ENCODE data around the gene RABGEF1. TPM values are rescaled to one million over a fixed set of nuclear protein-coding genes. Genes with fewer than 3 reads are reported as not detected.

The RABGEF1 gene
- total RNA-seq, 1 donor from 2014 or later: 23.2 TPM

- DNase-seq (ENCODE audit: low spot score): no peak
Observed at GRCh38 chr7:66847879-66848790, 107.6 kb downstream of the RABGEF1 start.

GRCh38 chr7:66859339-66859738 lies 118.8 kb downstream of the RABGEF1 start:
- DNase-seq (ENCODE audit: low spot score): no peak

- no peak for DNase-seq (ENCODE audit: low spot score)
Observed at GRCh38 chr7:66859794-66860645, 119.5 kb downstream of the RABGEF1 start.

GRCh38 chr7:66860767-66861166 lies 120.2 kb downstream of the RABGEF1 start:
- no peak for DNase-seq (ENCODE audit: low spot score)

Other genes starting within 250 kb of the RABGEF1 start
- gene KCTD7, start 111.9 kb upstream of the RABGEF1 start, total RNA-seq: 25.3 TPM
- 133 TPM for gene TMEM248, start 180.5 kb downstream of the RABGEF1 start, total RNA-seq